Calu3 (cell line): Measurements from ENCODE around the gene ITM2B. TPM values are rescaled to one million over a fixed set of nuclear protein-coding genes. Genes with fewer than 3 reads are reported as not detected.

Experiments
- Bru-seq: library from RNA; stranded (reverse); fragments of 400-500 nt; gene quantifications from one replicate; lab custom pipeline; 2021; lab: Mats Ljungman, UMichigan
- BruChase-seq, 2 experiments: library from RNA; stranded (reverse); fragments of 400-500 nt; gene quantifications; one replicate each; lab custom pipeline; 2021; lab: Mats Ljungman, UMichigan
- BruUV-seq: library from RNA; stranded (reverse); fragments of 400-500 nt; replicated peaks from 2 replicates; lab custom pipeline; 2021; lab: Mats Ljungman, UMichigan
- CTCF ChIA-PET: fragments of 300-600 bp; sonication (Branson Sonifier 250); formaldehyde crosslinking; loops from one replicate; lab custom pipeline; 2022; ENCODE audit warnings: antibody characterized with exemption; lab: Charles Lee
- DNase-seq: peaks from one replicate; pipeline ENCODE4 v3.0.0; 2022
- H3K27ac Mint-ChIP-seq: one replicate; pipeline ENCODE4 v1.8.0; 2022; ENCODE audit warnings: mixed read lengths; ENCODE audit not compliant: unreplicated experiment
- H3K27me3 Mint-ChIP-seq: one replicate; pipeline ENCODE4 v1.8.0; 2022; ENCODE audit warnings: mixed read lengths; ENCODE audit not compliant: unreplicated experiment
- H3K36me3 Mint-ChIP-seq: one replicate; pipeline ENCODE4 v1.8.0; 2022; ENCODE audit warnings: mild to moderate bottlenecking, moderate library complexity, mixed read lengths; ENCODE audit not compliant: insufficient read depth, unreplicated experiment
- H3K4me1 Mint-ChIP-seq: one replicate; pipeline ENCODE4 v1.8.0; 2022; ENCODE audit warnings: mild to moderate bottlenecking, low read depth, mixed read lengths; ENCODE audit not compliant: unreplicated experiment
- H3K4me3 Mint-ChIP-seq: one replicate; pipeline ENCODE4 v1.8.0; 2022; ENCODE audit warnings: mild to moderate bottlenecking, low read depth, moderate library complexity, mixed read lengths; ENCODE audit not compliant: unreplicated experiment
- H3K9me3 Mint-ChIP-seq: one replicate; pipeline ENCODE4 v1.8.0; 2022; ENCODE audit warnings: low read depth, mixed read lengths; ENCODE audit not compliant: unreplicated experiment
- CTCF ChIP-seq: fragments of 200-600 bp; IDR thresholded peaks from one replicate; pipeline ENCODE4 v1.8.0; 2022; ENCODE audit warnings: antibody characterized with exemption; ENCODE audit not compliant: unreplicated experiment
- intact Hi-C: fragments of 100-400 bp; cut with micrococcal nuclease; formaldehyde crosslinking; loops from one replicate; pipeline ENCODE4 v1.10.0; 2022; ENCODE audit not compliant: unreplicated experiment
- long read RNA-seq: library from polyadenylated mRNA; stranded (forward); transcript quantifications from one replicate; pipeline ENCODE4 v2.0.0, GENCODE V29; 2022
- total RNA-seq: library from RNA; stranded (reverse); gene quantifications from 2 replicates; pipeline ENCODE4 v1.2.3, GENCODE V29; 2022

The ITM2B gene
- 357 and 362 TPM in 2 replicates for total RNA-seq
- Bru-seq, nascent RNA: percentile 91 among the genes with signal in this experiment
- percentile 89 among the genes with signal in this experiment for BruChase-seq, experiment 1, labeled RNA remaining after a 6-hour chase
- BruChase-seq, experiment 2, labeled RNA remaining after a 2-hour chase: percentile 76 among the genes with signal in this experiment
- long read RNA-seq, full-length matches to known transcripts: 689 of 708 reads
- long read RNA-seq, partial matches to known transcripts: 9 of 708 reads
- long read RNA-seq, other reads (novel, unspliced or antisense): 10 of 708 reads

GRCh38 chr13:48233046-48233888, at the start of gene ITM2B:
Gene ITM2B, plus strand, starts transcription at chr13:48233206. Its CDS starts 155 bp downstream, at chr13:48233361.
- DNase-seq: peak; percentile 58
- BruUV-seq: no TSS peak
- Mint-ChIP-seq H3K9me3 (no peaks in the 10 kb centered on the region), H3K27me3 (no peaks in the 10 kb centered on the region), H3K4me1 (peaks cover 38% of the 10 kb centered on the region), H3K36me3 (peaks cover 33% of the 10 kb centered on the region), H3K4me3 (peak within 1 kb of the TSS; percentile 74), H3K27ac (peak within 1 kb of the TSS; percentile 84)
- TF ChIP-seq CTCF: peak; percentile 22
- intact Hi-C loops: loop anchor here (10.0 kb wide), 2 partner anchors 78 to 352 kb away; no protein-coding TSS in a partner anchor
- CTCF ChIA-PET: interaction anchor here (0.9 to 1.1 kb wide), 3 partner anchors 77 to 347 kb away, joined by 3 to 4 read pairs (median 3); no protein-coding TSS in a partner anchor

- CTCF ChIA-PET: interaction anchor here (0.6 kb wide), 1 partner anchor 15 kb away, joined by 7 read pairs; no protein-coding TSS in a partner anchor
- TF ChIP-seq CTCF: no peak
- DNase-seq: no peak
- Mint-ChIP-seq H3K9me3 (no peaks in the 10 kb centered on the region), H3K4me3 (no peak overlapping the region), H3K27me3 (no peaks in the 10 kb centered on the region), H3K27ac (no peak overlapping the region), H3K36me3 (no peaks in the 10 kb centered on the region), H3K4me1 (no peaks in the 10 kb centered on the region)
- intact Hi-C loops: no loop called here
- BruUV-seq: no TSS peak
These were observed 48.7 kb upstream of the ITM2B start for GRCh38 chr13:48184260-48184659.

- no peaks in the 10 kb centered on the region for H3K9me3 Mint-ChIP-seq
- CTCF ChIA-PET: interaction anchor here (0.6 to 0.7 kb wide), 2 partner anchors 16 to 23 kb away, joined by 3 to 7 read pairs; no protein-coding TSS in a partner anchor
- DNase-seq: no peak
- no peaks in the 10 kb centered on the region for H3K4me1 Mint-ChIP-seq
- intact Hi-C loops: no loop called here
- BruUV-seq: no TSS peak
- no peak overlapping the region for H3K27ac Mint-ChIP-seq
- no peaks in the 10 kb centered on the region for H3K27me3 Mint-ChIP-seq
- TF ChIP-seq CTCF: no peak
- H3K4me3 Mint-ChIP-seq: no peak overlapping the region
- no peaks in the 10 kb centered on the region for H3K36me3 Mint-ChIP-seq
These were observed 48.0 kb upstream of the ITM2B start for GRCh38 chr13:48185018-48185417.

- H3K9me3 Mint-ChIP-seq: no peaks in the 10 kb centered on the region
- DNase-seq: no peak
- H3K36me3 Mint-ChIP-seq: no peaks in the 10 kb centered on the region
- no peak overlapping the region for H3K27ac Mint-ChIP-seq
- H3K27me3 Mint-ChIP-seq: no peaks in the 10 kb centered on the region
- no peak for TF ChIP-seq CTCF
- CTCF ChIA-PET: no interaction called here
- BruUV-seq: no TSS peak
- no peaks in the 10 kb centered on the region for H3K4me1 Mint-ChIP-seq
- H3K4me3 Mint-ChIP-seq: no peak overlapping the region
- intact Hi-C loops: no loop called here
These were observed 46.3 kb upstream of the ITM2B start for GRCh38 chr13:48186722-48187121.
